HT1080 (cell line): Measurements from ENCODE around the gene WARS2. TPM values are rescaled to one million over a fixed set of nuclear protein-coding genes. Genes with fewer than 3 reads are reported as not detected.

Experiments used
- DNase-seq: peaks from one replicate; pipeline ENCODE4 v3.0.0-alpha.2; 2015; ENCODE audit warnings: low read depth
- total RNA-seq: library from RNA; depleted of rRNA; stranded (reverse); fragments of >200 nt; shearing (Covaris generic); gene quantifications from 2 replicates; pipeline ENCODE4 v1.2.3, GENCODE V29; 2014

WARS2 gene
- total RNA-seq, 1 experiment from 2014 or later, result 14.5 TPM

GRCh38 chr1:119000371-119001180 is 139.9 kb downstream of the WARS2 start:
- no peak for DNase-seq

- no peak for DNase-seq
These were observed 140.9 kb downstream of the WARS2 start for GRCh38 chr1:118999348-119000071.

GRCh38 chr1:118998171-118998570 is 142.3 kb downstream of the WARS2 start:
- DNase-seq, result no peak

DNA sequence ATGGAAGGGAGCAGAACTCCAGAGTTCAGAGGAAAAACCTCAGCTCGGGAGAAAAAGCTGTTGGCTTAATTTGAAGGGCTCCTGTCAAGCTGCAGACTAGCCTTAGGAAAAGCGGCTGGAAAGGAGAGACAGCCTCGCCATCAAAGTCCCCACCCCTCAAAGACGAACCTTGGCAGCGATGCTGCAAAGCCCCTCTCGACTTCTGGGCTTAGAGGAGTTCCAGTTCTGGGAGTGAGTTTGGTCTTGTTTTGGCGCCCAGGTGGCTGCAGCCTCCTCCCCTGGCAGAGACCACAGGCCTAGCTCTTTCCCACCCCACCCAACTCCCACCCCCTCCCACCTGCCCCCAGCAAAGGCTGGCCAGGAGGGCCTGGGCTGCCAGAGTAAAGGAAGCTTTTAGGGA is 143.2 kb downstream of the WARS2 start:
- DNase-seq, result no peak

DNA sequence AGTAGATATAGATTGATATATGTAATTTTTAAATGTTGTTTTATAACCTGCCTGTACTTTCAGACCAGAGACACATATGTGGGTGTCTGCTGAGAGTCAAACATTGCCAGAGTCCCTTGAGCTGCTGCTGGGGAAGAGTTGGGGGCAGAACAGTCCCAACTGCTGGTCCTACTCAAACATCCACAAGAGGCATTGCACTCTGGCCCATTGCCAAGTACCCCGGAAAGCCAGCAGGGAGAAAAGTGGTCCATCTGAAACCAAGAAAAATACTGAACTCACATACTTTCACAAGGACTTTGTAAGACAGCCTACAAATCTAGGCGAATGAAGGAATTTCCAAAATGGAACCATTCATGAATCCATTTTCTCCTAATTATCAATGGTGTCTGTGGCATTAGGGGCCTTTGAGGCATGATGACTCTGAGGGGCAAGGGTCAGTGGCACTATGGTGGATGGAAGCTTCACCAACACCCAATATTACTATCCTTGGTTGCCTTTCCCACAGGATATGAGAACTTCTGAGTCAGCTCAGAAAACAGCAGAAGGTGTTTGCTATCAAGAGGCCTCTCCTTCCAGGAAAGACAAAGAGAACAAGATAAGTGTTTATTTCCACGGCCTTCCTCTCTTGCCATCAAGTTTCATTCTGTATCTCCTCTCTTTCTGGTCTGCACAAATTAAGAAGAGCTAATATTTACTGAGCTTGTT is 145.0 kb downstream of the WARS2 start:
- peak; percentile 42 for DNase-seq

DNA sequence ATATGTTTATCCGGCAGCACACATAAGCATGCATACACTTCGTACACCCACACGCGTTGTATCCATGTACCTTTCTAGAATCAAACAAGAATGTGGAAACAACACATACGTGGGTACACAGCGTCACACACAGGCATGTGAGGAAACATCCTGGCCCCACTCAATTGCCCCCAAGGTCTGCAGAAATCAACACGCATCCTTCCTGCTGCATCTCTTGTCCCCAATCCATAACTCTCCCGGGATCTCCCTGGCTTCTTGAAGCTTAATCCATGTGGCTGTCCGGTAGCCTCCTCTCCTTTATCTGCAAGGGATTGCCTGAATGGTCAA is 146.8 kb downstream of the WARS2 start:
- no peak for DNase-seq

- DNase-seq, result no peak
These were observed 147.4 kb downstream of the WARS2 start for GRCh38 chr1:118992868-118993699.

- no peak for DNase-seq
These were observed 148.1 kb downstream of the WARS2 start for GRCh38 chr1:118992237-118992825.

GRCh38 chr1:118991448-118991847 is 149.0 kb downstream of the WARS2 start:
- DNase-seq, result no peak

- DNase-seq, result no peak
These were observed 149.8 kb downstream of the WARS2 start for GRCh38 chr1:118990513-118991152.

- no peak for DNase-seq
These were observed 150.5 kb downstream of the WARS2 start for GRCh38 chr1:118989878-118990378.

DNA sequence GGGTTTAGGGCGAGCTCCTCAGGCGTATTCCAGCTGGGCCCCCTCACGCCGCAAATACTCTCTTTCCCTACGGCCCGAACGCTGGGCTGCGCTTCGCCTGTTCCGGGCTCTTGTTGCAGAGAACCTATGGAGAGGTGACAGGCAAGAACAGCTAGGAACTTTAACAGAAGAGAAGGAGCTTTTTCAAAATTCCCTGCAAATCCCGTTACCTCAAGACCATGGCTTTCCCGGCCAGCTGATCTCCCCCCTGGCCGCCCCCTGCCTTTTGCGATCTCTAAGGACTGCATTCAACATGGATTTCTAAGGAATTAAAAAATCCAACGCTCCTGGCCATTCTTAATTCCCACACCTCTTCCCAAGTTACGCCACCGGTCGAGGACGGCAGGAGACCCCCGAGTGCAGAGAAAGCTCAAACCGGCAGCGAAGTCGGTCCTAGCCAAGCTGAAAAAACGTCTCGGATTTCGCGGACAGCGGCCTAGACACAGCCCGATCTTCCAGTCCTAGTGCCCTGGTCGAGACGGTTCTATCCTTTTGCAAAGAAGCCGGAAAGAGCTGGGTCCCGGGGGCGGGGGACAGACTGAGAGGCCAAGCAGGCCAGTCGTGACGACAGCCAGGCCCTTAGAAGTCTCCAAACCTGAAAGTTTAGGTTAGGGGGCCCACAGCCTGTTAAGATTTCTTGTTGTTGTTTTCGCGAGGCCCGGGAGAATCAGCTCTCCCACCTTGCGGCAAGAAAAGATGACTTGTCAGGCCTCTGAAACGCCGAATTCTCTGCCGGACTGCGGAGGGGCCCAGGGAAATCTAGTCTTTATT is 151.2 kb downstream of the WARS2 start:
- DNase-seq, result no peak

GRCh38 chr1:118988186-118989005 is 152.1 kb downstream of the WARS2 start, which contains the start of gene TBX15:
Gene TBX15 (minus strand): TSS chr1:118988343. CDS start chr1:118987795, 548 bp downstream.
- DNase-seq, result no peak

GRCh38 chr1:118987468-118988185 is 152.8 kb downstream of the WARS2 start:
- no peak for DNase-seq

- no peak for DNase-seq
These were observed 153.6 kb downstream of the WARS2 start for GRCh38 chr1:118986555-118987467.
